Measurements from ENCODE around the gene SPP2. TPM values are rescaled to one million over a fixed set of nuclear protein-coding genes. Genes with fewer than 3 reads are reported as not detected.

SPP2 gene
- not detected for total RNA-seq
- long read RNA-seq: 0 reads

GRCh38 chr2:234050455-234051135 lies at the start of gene SPP2:
TSS of gene SPP2 (plus strand) at chr2:234050702. CDS start at chr2:234050787, 85 bp downstream.
- Histone ChIP-seq H3K9me3 (replicated peaks) (no peaks in the 10 kb centered on the region), H3K4me3 (no peak within 1 kb of the TSS), H3K36me3 (no peaks in the 10 kb centered on the region), H3K4me1 (no peaks in the 10 kb centered on the region), H3K27me3 (ENCODE audit: low read depth) (peaks cover 42% of the 10 kb centered on the region), H3K27ac (replicated peaks) (no peak within 1 kb of the TSS)
- intact Hi-C loops (cut with micrococcal nuclease): no loop called here
- TF ChIP-seq, protein P1, sequence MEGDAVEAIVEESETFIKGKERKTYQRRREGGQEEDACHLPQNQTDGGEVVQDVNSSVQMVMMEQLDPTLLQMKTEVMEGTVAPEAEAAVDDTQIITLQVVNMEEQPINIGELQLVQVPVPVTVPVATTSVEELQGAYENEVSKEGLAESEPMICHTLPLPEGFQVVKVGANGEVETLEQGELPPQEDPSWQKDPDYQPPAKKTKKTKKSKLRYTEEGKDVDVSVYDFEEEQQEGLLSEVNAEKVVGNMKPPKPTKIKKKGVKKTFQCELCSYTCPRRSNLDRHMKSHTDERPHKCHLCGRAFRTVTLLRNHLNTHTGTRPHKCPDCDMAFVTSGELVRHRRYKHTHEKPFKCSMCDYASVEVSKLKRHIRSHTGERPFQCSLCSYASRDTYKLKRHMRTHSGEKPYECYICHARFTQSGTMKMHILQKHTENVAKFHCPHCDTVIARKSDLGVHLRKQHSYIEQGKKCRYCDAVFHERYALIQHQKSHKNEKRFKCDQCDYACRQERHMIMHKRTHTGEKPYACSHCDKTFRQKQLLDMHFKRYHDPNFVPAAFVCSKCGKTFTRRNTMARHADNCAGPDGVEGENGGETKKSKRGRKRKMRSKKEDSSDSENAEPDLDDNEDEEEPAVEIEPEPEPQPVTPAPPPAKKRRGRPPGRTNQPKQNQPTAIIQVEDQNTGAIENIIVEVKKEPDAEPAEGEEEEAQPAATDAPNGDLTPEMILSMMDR (IDR thresholded peaks at IDR 0.05; ENCODE audit: borderline replicate concordance): no peak
- DNase-seq: no peak

GRCh38 chr2:234001380-234002160 lies 48.9 kb upstream of the SPP2 start:
- TF ChIP-seq, protein P1 (IDR thresholded peaks at IDR 0.05; ENCODE audit: borderline replicate concordance): no peak
- DNase-seq: no peak
- no peak overlapping the region for H3K27ac ChIP-seq (replicated peaks)
- no peaks in the 10 kb centered on the region for H3K4me1 ChIP-seq
- H3K36me3 ChIP-seq: no peaks in the 10 kb centered on the region
- intact Hi-C loops (cut with micrococcal nuclease): no loop called here
- no peaks in the 10 kb centered on the region for H3K9me3 ChIP-seq (replicated peaks)
- peaks cover 71% of the 10 kb centered on the region for H3K27me3 ChIP-seq (ENCODE audit: low read depth)
- H3K4me3 ChIP-seq: no peak overlapping the region

GRCh38 chr2:234002281-234002680 lies 48.2 kb upstream of the SPP2 start:
- Histone ChIP-seq H3K27ac (replicated peaks) (no peak overlapping the region), H3K4me1 (no peaks in the 10 kb centered on the region), H3K27me3 (ENCODE audit: low read depth) (peaks cover 67% of the 10 kb centered on the region), H3K36me3 (no peaks in the 10 kb centered on the region), H3K4me3 (no peak overlapping the region), H3K9me3 (replicated peaks) (no peaks in the 10 kb centered on the region)
- DNase-seq: no peak
- intact Hi-C loops (cut with micrococcal nuclease): no loop called here
- TF ChIP-seq, protein P1 (IDR thresholded peaks at IDR 0.05; ENCODE audit: borderline replicate concordance): no peak

GRCh38 chr2:234003972-234004617 lies 46.4 kb upstream of the SPP2 start:
- H3K4me3 ChIP-seq: no peak overlapping the region
- H3K36me3 ChIP-seq: no peaks in the 10 kb centered on the region
- no peak for DNase-seq
- H3K9me3 ChIP-seq (replicated peaks): no peaks in the 10 kb centered on the region
- intact Hi-C loops (cut with micrococcal nuclease): no loop called here
- no peaks in the 10 kb centered on the region for H3K4me1 ChIP-seq
- no peak overlapping the region for H3K27ac ChIP-seq (replicated peaks)
- TF ChIP-seq, protein P1 (IDR thresholded peaks at IDR 0.05; ENCODE audit: borderline replicate concordance): no peak
- H3K27me3 ChIP-seq (ENCODE audit: low read depth): peaks cover 66% of the 10 kb centered on the region

DNA sequence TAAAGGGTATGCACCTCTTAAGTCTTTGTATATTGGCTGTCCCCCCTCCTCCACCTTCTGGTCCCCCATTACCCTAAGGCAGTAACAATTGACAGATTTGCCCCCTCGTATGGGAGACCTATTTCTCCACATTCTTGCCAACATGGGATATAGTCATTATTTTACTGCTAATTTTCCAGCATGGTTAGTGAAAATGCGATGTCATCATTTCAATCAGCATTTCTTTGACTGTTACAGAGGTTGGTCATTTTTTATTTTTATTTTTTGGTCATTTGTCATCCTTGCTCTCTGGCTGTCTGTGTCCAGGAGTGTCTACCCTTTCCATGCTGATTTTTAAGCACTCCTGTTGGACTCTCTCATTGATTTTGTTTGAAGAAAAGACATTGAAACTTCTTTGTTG lies 45.4 kb upstream of the SPP2 start:
- H3K27ac ChIP-seq (replicated peaks): no peak overlapping the region
- H3K36me3 ChIP-seq: no peaks in the 10 kb centered on the region
- H3K27me3 ChIP-seq (ENCODE audit: low read depth): peaks cover 65% of the 10 kb centered on the region
- intact Hi-C loops (cut with micrococcal nuclease): no loop called here
- H3K9me3 ChIP-seq (replicated peaks): no peaks in the 10 kb centered on the region
- no peak for DNase-seq
- H3K4me1 ChIP-seq: no peaks in the 10 kb centered on the region
- H3K4me3 ChIP-seq: no peak overlapping the region
- TF ChIP-seq, protein P1 (IDR thresholded peaks at IDR 0.05; ENCODE audit: borderline replicate concordance): no peak
